ENCODE results near the gene AKAP11. TPM values are rescaled to one million over a fixed set of nuclear protein-coding genes. Genes with fewer than 3 reads are reported as not detected.

AKAP11 gene
- total and polyA plus RNA-seq, 9 of the 15 experiments (the other 6 are each of a cell fraction or from before 2014, with no cell fraction given) = 2.2 to 31.3 (median 10.9) TPM

GRCh38 chr13:42223681-42224080 is 48.3 kb upstream of the AKAP11 start (continued):
- TF ChIP-seq YY1 (IDR thresholded peaks at IDR 0.05; ENCODE audit: borderline replicate concordance in 1 of 3, control insufficient read depth in 1 of 3, extremely low read depth in 1 of 3, insufficient read depth in 3 of 3, insufficient read length in 1 of 3, insufficient replicate concordance in 2 of 3, low read depth in 1 of 3, low read length in 2 of 3) = no peak

DNA sequence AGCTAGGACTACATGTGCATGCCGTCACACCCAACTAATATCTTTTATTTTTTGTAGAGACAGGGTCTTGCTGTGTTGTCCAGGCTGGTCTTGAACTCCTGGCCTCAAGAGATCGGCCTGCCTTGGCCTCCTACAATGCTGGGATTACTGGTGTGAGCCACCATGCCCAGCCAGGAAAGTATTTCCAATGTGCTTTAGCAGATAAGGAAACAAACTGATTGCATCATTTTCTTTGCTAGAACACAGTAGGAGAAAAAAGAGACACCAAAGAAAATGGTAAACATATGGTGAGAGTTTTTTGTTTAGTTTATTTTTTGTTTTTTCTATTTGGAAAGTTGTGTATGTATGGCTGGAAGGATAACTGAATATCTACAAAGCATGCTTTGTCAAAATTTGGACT is 46.9 kb upstream of the AKAP11 start:
- in situ Hi-C loops (cut with MboI) = no loop called here
- Histone ChIP-seq H3K9ac (ENCODE audit: insufficient read depth in 1 of 2, low read depth in 2 of 2, low read length in 2 of 2) (no peak overlapping the region), H3K27me3 (ENCODE audit: control insufficient read depth in 2 of 2, insufficient read depth in 2 of 2, low read length in 2 of 2) (no peaks in the 10 kb centered on the region), H3K4me1 (replicated peaks in 1 of 2; ENCODE audit: control insufficient read depth in 2 of 2, insufficient read depth in 2 of 2, low read length in 2 of 2) (no peaks in the 10 kb centered on the region; a peak in 1 of 5 replicates), H2AFZ (ENCODE audit: low read depth, low read length) (no peak overlapping the region), H3K36me3 (ENCODE audit: control insufficient read depth, insufficient read depth, low read length) (peaks cover 4% of the 10 kb centered on the region; the same call in 1 of the 3 replicates), H3K4me3 (no peak overlapping the region), H3K79me2 (ENCODE audit: control insufficient read depth, insufficient read depth, low read length) (no peaks in the 10 kb centered on the region), H3K27ac (ENCODE audit: extremely low read depth, low read depth, low read length) (no peak overlapping the region; the same call in 2 of the 3 replicates), H4K20me1 (replicated peaks; ENCODE audit: control insufficient read depth, insufficient read depth, low read length) (no peaks in the 10 kb centered on the region), H3K9me3 (replicated peaks; ENCODE audit: control insufficient read depth, insufficient read depth, low read depth, low read length) (no peaks in the 10 kb centered on the region), H3K4me2 (ENCODE audit: insufficient read depth, low read length) (no peak overlapping the region), H3K9me1 (ENCODE audit: control insufficient read depth, insufficient read depth, low read length) (no peaks in the 10 kb centered on the region)
- CTCF ChIA-PET (ENCODE audit: low intra/inter-chr PET ratio) = interaction anchor here (0.6 kb wide), 1 partner anchor 61 kb away, joined by 3 read pairs; no protein-coding TSS in a partner anchor
- BruUV-seq (replicated peaks) = no TSS peak
- intact Hi-C loops (cut with micrococcal nuclease) = no loop called here
- DNase-seq (ENCODE audit: extremely low read depth in 1 of 4, low spot score in 3 of 4) (no peak), FAIRE-seq (peak; percentile 11), ATAC-seq (no peak)
- POLR2A ChIA-PET = no interaction called here
- 40% methylated on average over 2 of the region's 2 CpGs for WGBS (ENCODE audit: insufficient coverage, low coverage, missing lambda C conversion rate)
- TF ChIP-seq TCF3 (CRISPR knock-in tag; IDR thresholded peaks at IDR 0.05) (peak; percentile 57), ZNF253 (CRISPR knock-in tag; conservative IDR thresholded peaks at IDR 0.05) (no peak), MAFF (IDR thresholded peaks at IDR 0.05; ENCODE audit: low read length) (no peak), CEBPB (tag; IDR thresholded peaks at IDR 0.05) (peak; percentile 45; the same call in 1 of the 2 replicates), ZNF12 (CRISPR knock-in tag; IDR thresholded peaks at IDR 0.05) (no peak), PATZ1 (CRISPR knock-in tag; IDR thresholded peaks at IDR 0.05; ENCODE audit: borderline replicate concordance) (no peak), BRD9 (IDR thresholded peaks at IDR 0.05; ENCODE audit: low read depth, partially characterized antibody) (no peak), U2AF1 (optimal IDR thresholded peaks at IDR 0.05; ENCODE audit: low read depth, low read length) (no peak), ATF2 (CRISPR knock-in tag; IDR thresholded peaks at IDR 0.05) (no peak), MBD2 (IDR thresholded peaks at IDR 0.05; ENCODE audit: borderline replicate concordance, low read depth) (no peak), COPS2 (conservative IDR thresholded peaks at IDR 0.05) (no peak), DPF2 (IDR thresholded peaks at IDR 0.05) (peak; percentile 56), NR2C2 (CRISPR knock-in tag; IDR thresholded peaks at IDR 0.05) (no peak), NR2C2 (tag; IDR thresholded peaks at IDR 0.05) (no peak), GTF2A2 (tag; IDR thresholded peaks at IDR 0.05) (no peak), ZNF408 (CRISPR knock-in tag; IDR thresholded peaks at IDR 0.05; ENCODE audit: low read depth) (no peak)
- TF ChIP-seq, protein P1, sequence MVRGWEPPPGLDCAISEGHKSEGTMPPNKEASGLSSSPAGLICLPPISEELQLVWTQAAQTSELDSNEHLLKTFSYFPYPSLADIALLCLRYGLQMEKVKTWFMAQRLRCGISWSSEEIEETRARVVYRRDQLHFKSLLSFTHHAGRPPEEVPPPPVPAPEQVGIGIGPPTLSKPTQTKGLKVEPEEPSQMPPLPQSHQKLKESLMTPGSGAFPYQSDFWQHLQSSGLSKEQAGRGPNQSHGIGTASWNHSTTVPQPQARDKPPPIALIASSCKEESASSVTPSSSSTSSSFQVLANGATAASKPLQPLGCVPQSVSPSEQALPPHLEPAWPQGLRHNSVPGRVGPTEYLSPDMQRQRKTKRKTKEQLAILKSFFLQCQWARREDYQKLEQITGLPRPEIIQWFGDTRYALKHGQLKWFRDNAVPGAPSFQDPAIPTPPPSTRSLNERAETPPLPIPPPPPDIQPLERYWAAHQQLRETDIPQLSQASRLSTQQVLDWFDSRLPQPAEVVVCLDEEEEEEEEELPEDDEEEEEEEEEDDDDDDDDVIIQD (CRISPR knock-in tag; IDR thresholded peaks at IDR 0.05) = no peak

Data from K562 (cell line).